OCI-LY1 (cell line): Measurements from ENCODE around the gene CATSPERD.

Experiments used
- H2AFZ ChIP-seq: fragments of 200-600 bp; sonication (generic), shearing (Covaris generic); 2 replicates; pipeline ENCODE4 v1.6.0; 2014; ENCODE audit warnings: antibody characterized with exemption, mild to moderate bottlenecking, low read length
- H3F3A ChIP-seq: fragments of 200-600 bp; sonication (generic), shearing (Covaris generic); 2 replicates; pipeline ENCODE4 v1.6.0; 2014; ENCODE audit warnings: mild to moderate bottlenecking, antibody characterized with exemption, low read length, moderate library complexity; ENCODE audit not compliant: insufficient read depth
- H3K27ac ChIP-seq: fragments of 200-600 bp; sonication (generic); 2 replicates; pipeline ENCODE4 v1.5.1; 2014; ENCODE audit warnings: low read length, mixed run types, mild to moderate bottlenecking, low read depth; ENCODE audit not compliant: poor library complexity, severe bottlenecking
- H3K27me3 ChIP-seq: fragments of 200-600 bp; sonication (generic); 2 replicates; pipeline ENCODE4 v1.6.0; 2014; ENCODE audit warnings: antibody characterized with exemption, mild to moderate bottlenecking, low read length, moderate library complexity; ENCODE audit not compliant: insufficient read depth
- H3K36me3 ChIP-seq: fragments of 200-600 bp; sonication (generic); 2 replicates; pipeline ENCODE4 v1.6.1; 2014; ENCODE audit warnings: mild to moderate bottlenecking, antibody characterized with exemption, low read length, moderate library complexity, mixed read lengths; ENCODE audit not compliant: insufficient read depth
- H3K4me1 ChIP-seq: fragments of 200-600 bp; sonication (generic); 2 replicates; pipeline ENCODE4 v1.5.1; 2014; ENCODE audit warnings: mild to moderate bottlenecking, low read length, moderate library complexity; ENCODE audit not compliant: insufficient read depth, severe bottlenecking
- H3K4me2 ChIP-seq: fragments of 200-600 bp; sonication (generic), shearing (Covaris generic); 2 replicates; pipeline ENCODE4 v1.6.1; 2014; ENCODE audit warnings: low read length
- H3K4me3 ChIP-seq: fragments of 200-600 bp; sonication (generic); 2 replicates; pipeline ENCODE4 v1.5.1; 2014; ENCODE audit warnings: low read length, low read depth, mild to moderate bottlenecking, mixed read lengths; ENCODE audit not compliant: poor library complexity, severe bottlenecking
- H3K79me2 ChIP-seq: fragments of 200-600 bp; shearing (Covaris generic); 2 replicates; pipeline ENCODE4 v1.6.1; 2016; ENCODE audit warnings: mixed run types, low read length, mixed read lengths; ENCODE audit not compliant: insufficient read depth
- H3K9ac ChIP-seq: fragments of 200-600 bp; sonication (generic), shearing (Covaris generic); 2 replicates; pipeline ENCODE4 v1.6.1; 2014; ENCODE audit warnings: mild to moderate bottlenecking, low read length, mixed read lengths
- H3K9me2 ChIP-seq: fragments of 200-600 bp; sonication (generic), shearing (Covaris generic); 2 replicates; pipeline ENCODE4 v1.6.1; 2014; ENCODE audit warnings: low read depth, mild to moderate bottlenecking, low read length, mixed read lengths
- H3K9me3 ChIP-seq: fragments of 200-600 bp; shearing (Covaris generic); 2 replicates; pipeline ENCODE4 v1.6.1; 2014; ENCODE audit warnings: low read length, mixed read lengths
- H4K20me1 ChIP-seq: fragments of 200-600 bp; sonication (generic), shearing (Covaris generic); 2 replicates; pipeline ENCODE4 v1.6.0; 2016; ENCODE audit warnings: mild to moderate bottlenecking, low read length; ENCODE audit not compliant: insufficient read depth
- EZH2 ChIP-seq: fragments of 200-600 bp; sonication (generic), shearing (Covaris generic); IDR thresholded peaks from 2 replicates; pipeline ENCODE4 v1.8.0; 2017; ENCODE audit warnings: borderline replicate concordance, mixed run types, mild to moderate bottlenecking, antibody characterized with exemption, low read length, moderate library complexity, mixed read lengths
- TF ChIP-seq, protein P1 (sequence below): fragments of 200-600 bp; sonication (generic), shearing (Covaris generic); IDR thresholded peaks from 2 replicates; pipeline ENCODE4 v1.5.1; 2017; ENCODE audit warnings: mild to moderate bottlenecking, antibody characterized with exemption, low read length, moderate library complexity, mixed read lengths

The CATSPERD gene

GRCh38 chr19:5814852-5815246, 94.4 kb downstream of the CATSPERD start:
- Histone ChIP-seq H2AFZ (no peak overlapping the region), H3K27ac (no peak overlapping the region), H3F3A (no peaks in the 10 kb centered on the region), H4K20me1 (no peaks in the 10 kb centered on the region), H3K4me3 (no peak overlapping the region), H3K36me3 (no peaks in the 10 kb centered on the region), H3K9ac (no peak overlapping the region), H3K4me2 (no peak overlapping the region), H3K4me1 (no peaks in the 10 kb centered on the region), H3K27me3 (peaks cover 6% of the 10 kb centered on the region; the same call in 1 of the 2 replicates), H3K9me2 (no peaks in the 10 kb centered on the region), H3K9me3 (no peaks in the 10 kb centered on the region), H3K79me2 (no peaks in the 10 kb centered on the region)
- TF ChIP-seq EZH2, result no peak
- TF ChIP-seq, protein P1, sequence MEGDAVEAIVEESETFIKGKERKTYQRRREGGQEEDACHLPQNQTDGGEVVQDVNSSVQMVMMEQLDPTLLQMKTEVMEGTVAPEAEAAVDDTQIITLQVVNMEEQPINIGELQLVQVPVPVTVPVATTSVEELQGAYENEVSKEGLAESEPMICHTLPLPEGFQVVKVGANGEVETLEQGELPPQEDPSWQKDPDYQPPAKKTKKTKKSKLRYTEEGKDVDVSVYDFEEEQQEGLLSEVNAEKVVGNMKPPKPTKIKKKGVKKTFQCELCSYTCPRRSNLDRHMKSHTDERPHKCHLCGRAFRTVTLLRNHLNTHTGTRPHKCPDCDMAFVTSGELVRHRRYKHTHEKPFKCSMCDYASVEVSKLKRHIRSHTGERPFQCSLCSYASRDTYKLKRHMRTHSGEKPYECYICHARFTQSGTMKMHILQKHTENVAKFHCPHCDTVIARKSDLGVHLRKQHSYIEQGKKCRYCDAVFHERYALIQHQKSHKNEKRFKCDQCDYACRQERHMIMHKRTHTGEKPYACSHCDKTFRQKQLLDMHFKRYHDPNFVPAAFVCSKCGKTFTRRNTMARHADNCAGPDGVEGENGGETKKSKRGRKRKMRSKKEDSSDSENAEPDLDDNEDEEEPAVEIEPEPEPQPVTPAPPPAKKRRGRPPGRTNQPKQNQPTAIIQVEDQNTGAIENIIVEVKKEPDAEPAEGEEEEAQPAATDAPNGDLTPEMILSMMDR, result no peak

- Histone ChIP-seq H3F3A (no peaks in the 10 kb centered on the region), H3K36me3 (no peaks in the 10 kb centered on the region), H3K9me2 (no peaks in the 10 kb centered on the region), H3K27me3 (peaks cover 6% of the 10 kb centered on the region; the same call in 1 of the 2 replicates), H3K4me3 (no peak overlapping the region), H3K4me2 (no peak overlapping the region), H3K9me3 (no peaks in the 10 kb centered on the region), H3K79me2 (no peaks in the 10 kb centered on the region), H3K9ac (no peak overlapping the region), H3K27ac (no peak overlapping the region), H2AFZ (no peak overlapping the region), H4K20me1 (no peaks in the 10 kb centered on the region), H3K4me1 (no peaks in the 10 kb centered on the region)
- no peak for TF ChIP-seq EZH2
- TF ChIP-seq, protein P1, result no peak
These were observed 96.8 kb downstream of the CATSPERD start for GRCh38 chr19:5817218-5817617.

DNA sequence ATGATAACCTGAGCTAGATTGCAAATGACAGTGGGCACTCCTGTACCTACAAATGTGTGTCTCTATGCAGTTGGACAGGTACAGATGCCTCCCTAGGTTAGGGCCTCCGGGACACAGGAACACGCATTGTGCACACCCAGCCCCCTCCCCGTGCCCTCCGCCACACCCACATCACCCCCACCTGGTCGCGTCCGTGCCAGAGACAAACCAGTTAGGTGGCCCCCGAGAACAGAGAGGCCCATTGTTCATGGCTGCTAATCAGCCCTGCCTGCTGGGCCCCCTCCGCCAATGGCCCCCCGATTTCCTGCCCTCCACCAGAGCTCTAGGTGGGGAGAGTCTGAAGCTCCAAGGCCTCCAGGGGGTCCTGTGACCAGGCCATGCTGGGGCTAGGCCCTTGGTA, 98.2 kb downstream of the CATSPERD start:
- Histone ChIP-seq H4K20me1 (no peaks in the 10 kb centered on the region), H3K4me2 (no peak overlapping the region), H2AFZ (no peak overlapping the region), H3K27ac (no peak overlapping the region), H3F3A (no peaks in the 10 kb centered on the region), H3K4me3 (no peak overlapping the region), H3K27me3 (peaks cover 6% of the 10 kb centered on the region; the same call in 1 of the 2 replicates), H3K9me2 (no peaks in the 10 kb centered on the region), H3K9ac (no peak overlapping the region), H3K79me2 (no peaks in the 10 kb centered on the region), H3K4me1 (no peaks in the 10 kb centered on the region), H3K36me3 (no peaks in the 10 kb centered on the region), H3K9me3 (no peaks in the 10 kb centered on the region)
- TF ChIP-seq, protein P1, result no peak
- TF ChIP-seq EZH2, result no peak
